Natural killer cell (primary cell): ENCODE measurements around the gene MYBPC1. TPM values are rescaled to one million over a fixed set of nuclear protein-coding genes. Genes with fewer than 3 reads are reported as not detected.

Source experiments
- ATAC-seq, 3 donors: fragments of 150-1000 bp in 2 of 3; fragments of 200-7000 bp in 1 of 3; cut with Tn5 transposase; 1 replicate in 1 of 3; 2 replicates in 2 of 3; pipeline ENCODE4 v1.10.0; 2021; ENCODE audit warnings: mild to moderate bottlenecking in 2 of 3, moderate library complexity in 2 of 3
- DNase-seq, 2 donors: peaks; one replicate each; pipeline versions ENCODE4 v3.0.0 to v3.0.0-alpha.2; 2013 to 2021; ENCODE audit warnings: mixed read lengths in 1 of 2
- H3K27ac ChIP-seq: one replicate; pipeline ENCODE4 v1.5.1; 2013; ENCODE audit warnings: mild to moderate bottlenecking, low read length
- H3K27me3 ChIP-seq: one replicate; pipeline ENCODE4 v1.6.1; 2013; ENCODE audit warnings: low read length; ENCODE audit not compliant: control insufficient read depth, insufficient read depth
- H3K36me3 ChIP-seq: one replicate; pipeline ENCODE4 v1.6.1; 2013; ENCODE audit warnings: low read length; ENCODE audit not compliant: control insufficient read depth, insufficient read depth
- H3K4me1 ChIP-seq: one replicate; pipeline ENCODE4 v1.6.1; 2013; ENCODE audit warnings: low read length; ENCODE audit not compliant: control insufficient read depth, insufficient read depth
- H3K4me3 ChIP-seq: one replicate; pipeline ENCODE4 v1.5.1; 2013; ENCODE audit warnings: low read length
- H3K9me3 ChIP-seq: one replicate; pipeline ENCODE4 v1.6.1; 2013; ENCODE audit warnings: low read length; ENCODE audit not compliant: control insufficient read depth, insufficient read depth
- H3K27ac Mint-ChIP-seq, 2 donors: one replicate each; pipeline ENCODE4 v1.8.0; 2022; ENCODE audit warnings: mild to moderate bottlenecking in 2 of 2, mixed read lengths in 2 of 2, moderate library complexity in 1 of 2
- H3K27me3 Mint-ChIP-seq, 2 donors: one replicate each; pipeline ENCODE4 v1.8.0; 2022; ENCODE audit warnings: low read depth in 2 of 2, mixed read lengths in 2 of 2
- H3K36me3 Mint-ChIP-seq: one replicate; pipeline ENCODE4 v1.8.0; 2022; ENCODE audit warnings: mixed read lengths
- H3K4me1 Mint-ChIP-seq, 2 donors: one replicate each; pipeline ENCODE4 v1.8.0; 2022; ENCODE audit warnings: mixed read lengths in 2 of 2
- H3K4me3 Mint-ChIP-seq: one replicate; pipeline ENCODE4 v1.8.0; 2022; ENCODE audit warnings: mild to moderate bottlenecking, moderate library complexity, mixed read lengths
- H3K9me3 Mint-ChIP-seq, 2 donors: one replicate each; pipeline ENCODE4 v1.8.0; 2022; ENCODE audit warnings: mixed read lengths in 2 of 2
- whole genome bisulfite sequencing: methylation state at CpG from one replicate; pipeline ENCODE4 v1.1.7; 2013; ENCODE audit warnings: missing lambda C conversion rate; ENCODE audit not compliant: insufficient coverage; 5-methylcytosine and 5-hydroxymethylcytosine counted together
- intact Hi-C: fragments of 100-400 bp; cut with micrococcal nuclease; formaldehyde crosslinking; loops from one replicate; pipeline ENCODE4 v1.14.2; 2022
- total RNA-seq, 4 donors: library from RNA; stranded (reverse); fragments of 120-200 nt in 1 of 4; gene quantifications; one replicate each; pipeline versions ENCODE4 v1.2.3 to v1.2.4, GENCODE V29; 2013 to 2022
- TF ChIP-seq, protein P1 (sequence below): fragments of 200-600 bp; IDR thresholded peaks from one replicate; pipeline ENCODE4 v1.8.0; 2022; ENCODE audit warnings: antibody characterized with exemption

Gene MYBPC1
- total RNA-seq, 3 donors from 2014 or later (not counting 1 experiment from before 2014, with no cell fraction given), result not detected

GRCh38 chr12:101696251-101697196 is 101.8 kb downstream of the MYBPC1 start:
- H3K27ac ChIP-seq, result peak overlapping the region; percentile 51
- peaks cover 18% of the 10 kb centered on the region for H3K4me1 ChIP-seq
- TF ChIP-seq, protein P1, sequence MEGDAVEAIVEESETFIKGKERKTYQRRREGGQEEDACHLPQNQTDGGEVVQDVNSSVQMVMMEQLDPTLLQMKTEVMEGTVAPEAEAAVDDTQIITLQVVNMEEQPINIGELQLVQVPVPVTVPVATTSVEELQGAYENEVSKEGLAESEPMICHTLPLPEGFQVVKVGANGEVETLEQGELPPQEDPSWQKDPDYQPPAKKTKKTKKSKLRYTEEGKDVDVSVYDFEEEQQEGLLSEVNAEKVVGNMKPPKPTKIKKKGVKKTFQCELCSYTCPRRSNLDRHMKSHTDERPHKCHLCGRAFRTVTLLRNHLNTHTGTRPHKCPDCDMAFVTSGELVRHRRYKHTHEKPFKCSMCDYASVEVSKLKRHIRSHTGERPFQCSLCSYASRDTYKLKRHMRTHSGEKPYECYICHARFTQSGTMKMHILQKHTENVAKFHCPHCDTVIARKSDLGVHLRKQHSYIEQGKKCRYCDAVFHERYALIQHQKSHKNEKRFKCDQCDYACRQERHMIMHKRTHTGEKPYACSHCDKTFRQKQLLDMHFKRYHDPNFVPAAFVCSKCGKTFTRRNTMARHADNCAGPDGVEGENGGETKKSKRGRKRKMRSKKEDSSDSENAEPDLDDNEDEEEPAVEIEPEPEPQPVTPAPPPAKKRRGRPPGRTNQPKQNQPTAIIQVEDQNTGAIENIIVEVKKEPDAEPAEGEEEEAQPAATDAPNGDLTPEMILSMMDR, result no peak
- no peaks in the 10 kb centered on the region for H3K9me3 ChIP-seq
- no peaks in the 10 kb centered on the region for H3K36me3 Mint-ChIP-seq
- peak overlapping the region; percentile 85 for H3K4me3 Mint-ChIP-seq
- peak overlapping the region in 1 of 2 donors; percentile 71 for H3K27ac Mint-ChIP-seq
- intact Hi-C loops, result no loop called here
- H3K9me3 Mint-ChIP-seq, result no peaks in the 10 kb centered on the region
- peak in 1 of 2 donors; percentile 22 for DNase-seq
- peaks cover 16 to 18% of the 10 kb centered on the region in 2 donors for H3K4me1 Mint-ChIP-seq
- no peaks in the 10 kb centered on the region for H3K36me3 ChIP-seq
- no peaks in the 10 kb centered on the region for H3K27me3 ChIP-seq
- 41% methylated on average over 18 of the region's 18 CpGs for WGBS
- ATAC-seq, result peak in 1 of 3 donors; percentile 51
- H3K27me3 Mint-ChIP-seq, result peaks cover 3 to 10% of the 10 kb centered on the region in 2 donors
- H3K4me3 ChIP-seq, result peak overlapping the region; percentile 53

- Histone ChIP-seq H3K36me3 (no peaks in the 10 kb centered on the region), H3K4me1 (peaks cover 18% of the 10 kb centered on the region), H3K27me3 (no peaks in the 10 kb centered on the region), H3K4me3 (peak within 1 kb of the TSS; percentile 77), H3K27ac (peak within 1 kb of the TSS; percentile 65), H3K9me3 (no peaks in the 10 kb centered on the region)
- Mint-ChIP-seq H3K4me1 (peaks cover 16 to 18% of the 10 kb centered on the region in 2 donors), H3K9me3 (no peaks in the 10 kb centered on the region), H3K27ac (peak within 1 kb of the TSS in 1 of 2 donors; percentile 75), H3K4me3 (peak within 1 kb of the TSS; percentile 92), H3K27me3 (peaks cover 0 to 10% of the 10 kb centered on the region in 2 donors), H3K36me3 (no peaks in the 10 kb centered on the region)
- intact Hi-C loops, result no loop called here
- peak; percentile 76 to 80 (median 79) for ATAC-seq
- peak; percentile 44 to 73 for DNase-seq
- WGBS, result under 1% methylated on average over 80 of the region's 80 CpGs
- TF ChIP-seq, protein P1, result no peak
These were observed 102.6 kb downstream of the MYBPC1 start, which contains the start of gene CHPT1 for GRCh38 chr12:101697197-101697929. TSS of gene CHPT1 (plus strand) at chr12:101697640. CDS start at chr12:101697862, 222 bp downstream.

GRCh38 chr12:101697930-101698799 is 103.4 kb downstream of the MYBPC1 start:
- TF ChIP-seq, protein P1, result no peak
- Mint-ChIP-seq H3K27ac (peak overlapping the region in 1 of 2 donors; percentile 75), H3K36me3 (no peaks in the 10 kb centered on the region), H3K27me3 (peaks cover 0 to 10% of the 10 kb centered on the region in 2 donors), H3K9me3 (no peaks in the 10 kb centered on the region), H3K4me1 (peaks cover 16 to 18% of the 10 kb centered on the region in 2 donors), H3K4me3 (peak overlapping the region; percentile 92)
- intact Hi-C loops, result no loop called here
- under 1% methylated on average over 67 of the region's 67 CpGs for WGBS
- no peaks in the 10 kb centered on the region for H3K27me3 ChIP-seq
- peak overlapping the region; percentile 65 for H3K27ac ChIP-seq
- DNase-seq (peak; percentile 39 to 42), ATAC-seq (peak; percentile 41 to 48 (median 42))
- peaks cover 18% of the 10 kb centered on the region for H3K4me1 ChIP-seq
- peak overlapping the region; percentile 77 for H3K4me3 ChIP-seq
- H3K36me3 ChIP-seq, result no peaks in the 10 kb centered on the region
- H3K9me3 ChIP-seq, result no peaks in the 10 kb centered on the region
